ENCODE measurements around the gene ABCG1. TPM values are rescaled to one million over a fixed set of nuclear protein-coding genes. Genes with fewer than 3 reads are reported as not detected.

The ABCG1 gene
- total RNA-seq, 1 donor from 2014 or later: 111 TPM

GRCh38 chr21:42308914-42309752 lies 90.2 kb downstream of the ABCG1 start:
- no peak for DNase-seq

DNA sequence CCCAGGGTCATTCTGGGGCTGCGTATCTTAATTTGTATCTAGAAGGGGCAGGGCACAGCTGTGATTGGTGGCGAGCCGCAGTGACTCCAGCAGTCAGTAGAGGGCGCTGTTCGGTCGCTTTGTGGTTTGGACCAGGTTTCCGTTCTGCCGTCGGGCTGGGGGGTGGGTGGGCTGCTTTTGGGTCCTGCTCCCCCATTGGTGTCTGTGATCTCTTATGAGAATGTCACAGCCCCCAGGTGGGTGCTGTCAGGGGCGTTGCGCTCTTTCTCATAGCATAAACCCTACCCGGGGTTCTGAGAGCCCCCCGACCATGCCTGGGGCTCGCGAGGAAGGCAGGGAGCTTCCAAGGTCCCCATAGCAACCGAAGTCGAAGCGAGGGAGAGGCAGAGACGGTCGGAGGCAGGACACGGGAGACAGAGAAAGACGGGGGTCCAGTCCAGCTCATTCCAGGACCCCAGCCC lies 90.8 kb downstream of the ABCG1 start:
- DNase-seq: peak; percentile 65

DNA sequence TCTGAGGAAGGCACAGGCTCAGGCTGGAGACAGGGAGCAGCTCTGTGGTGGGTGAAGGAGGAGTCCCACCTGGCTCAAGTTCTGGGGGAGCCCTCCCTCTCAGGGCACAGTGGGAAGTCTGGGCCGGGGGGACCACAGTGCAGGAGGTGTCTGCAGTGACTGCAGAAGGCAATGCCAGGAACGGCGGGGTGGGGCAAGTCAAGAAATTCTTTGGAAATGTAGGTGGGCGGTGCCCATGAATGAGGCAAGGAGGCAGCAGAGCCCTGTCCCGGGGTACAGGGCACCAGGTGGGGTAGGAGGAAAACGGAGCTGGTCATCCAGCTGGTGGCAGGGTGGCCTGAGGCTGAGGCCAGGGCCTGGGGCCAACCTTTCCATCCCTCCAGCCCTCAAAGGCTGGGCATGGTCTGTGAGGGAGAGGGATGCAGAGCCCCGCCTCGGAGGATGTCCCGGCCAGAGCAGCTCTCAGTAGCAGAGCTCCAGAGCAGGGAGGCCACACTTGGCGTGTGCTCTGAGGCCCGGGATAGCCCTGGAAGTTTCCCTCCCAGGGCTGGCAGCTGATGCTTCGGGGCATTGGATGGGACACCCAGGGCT lies 91.6 kb downstream of the ABCG1 start:
- no peak for DNase-seq

GRCh38 chr21:42311160-42311559 lies 92.2 kb downstream of the ABCG1 start:
- no peak for DNase-seq

DNA sequence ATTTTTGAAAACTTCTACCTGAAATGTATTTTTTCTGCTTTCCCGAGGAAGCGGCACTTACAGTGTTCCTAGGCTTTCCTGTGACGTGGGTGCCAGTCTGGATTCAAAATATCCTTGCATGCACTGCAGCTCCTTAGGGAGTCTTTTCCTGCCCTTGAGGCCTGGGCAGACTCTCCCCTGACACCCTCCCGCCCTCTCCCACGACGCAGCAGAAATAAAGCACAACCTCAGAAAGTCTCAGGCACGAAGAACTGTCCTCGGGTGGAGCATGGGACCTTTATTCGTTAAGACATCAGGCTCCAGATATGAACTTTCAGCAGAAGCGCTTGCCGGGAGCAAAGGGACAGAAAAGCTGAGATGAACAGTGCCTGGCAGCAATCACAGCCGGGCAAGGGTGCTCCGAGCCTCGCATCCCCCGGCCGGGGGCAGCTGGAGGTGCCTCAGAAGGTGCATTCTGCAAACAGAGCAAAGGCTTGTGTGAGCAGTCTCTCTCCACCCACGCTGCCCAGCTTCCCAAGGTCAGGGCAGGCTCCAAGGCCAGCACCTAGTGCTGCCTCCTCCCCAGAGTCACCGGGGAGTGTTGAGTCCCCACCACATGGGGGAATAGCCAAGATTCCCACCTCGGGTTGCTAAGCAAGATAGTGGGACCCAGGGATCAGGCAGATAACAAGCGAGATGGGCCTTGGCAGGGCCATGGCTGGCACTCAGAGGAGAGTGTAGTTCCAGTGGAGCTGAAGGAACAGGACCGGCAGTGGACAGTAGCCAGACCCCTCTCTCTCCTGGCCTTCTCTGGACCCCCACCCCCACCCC lies 93.1 kb downstream of the ABCG1 start:
- DNase-seq: no peak

GRCh38 chr21:42312626-42313104 lies 93.7 kb downstream of the ABCG1 start:
- DNase-seq: no peak

DNA sequence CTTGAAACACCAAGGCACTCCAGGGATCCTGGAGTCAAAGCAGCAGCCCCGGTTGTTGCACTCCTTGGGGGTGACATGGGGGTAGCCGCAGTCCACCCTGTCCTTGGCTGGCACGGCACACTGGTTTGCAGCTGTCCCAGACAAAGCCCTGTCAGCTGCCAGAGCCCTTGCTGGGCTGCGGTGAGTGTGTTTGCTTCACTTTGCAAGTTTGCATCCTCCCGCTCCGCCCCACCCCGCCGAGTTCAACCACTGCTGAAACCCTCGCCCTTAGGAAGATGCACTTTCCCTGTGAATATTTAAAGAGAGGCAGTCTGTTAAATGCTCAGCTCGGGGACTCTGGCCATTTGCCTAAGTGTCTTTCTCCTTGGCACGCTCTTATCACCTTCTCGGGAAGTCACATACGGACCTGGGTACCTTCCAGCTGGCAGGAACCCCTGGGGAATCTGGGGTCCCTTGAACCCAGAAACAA lies 94.6 kb downstream of the ABCG1 start:
- no peak for DNase-seq

GRCh38 chr21:42314616-42315295 lies 95.8 kb downstream of the ABCG1 start:
- DNase-seq: no peak

DNA sequence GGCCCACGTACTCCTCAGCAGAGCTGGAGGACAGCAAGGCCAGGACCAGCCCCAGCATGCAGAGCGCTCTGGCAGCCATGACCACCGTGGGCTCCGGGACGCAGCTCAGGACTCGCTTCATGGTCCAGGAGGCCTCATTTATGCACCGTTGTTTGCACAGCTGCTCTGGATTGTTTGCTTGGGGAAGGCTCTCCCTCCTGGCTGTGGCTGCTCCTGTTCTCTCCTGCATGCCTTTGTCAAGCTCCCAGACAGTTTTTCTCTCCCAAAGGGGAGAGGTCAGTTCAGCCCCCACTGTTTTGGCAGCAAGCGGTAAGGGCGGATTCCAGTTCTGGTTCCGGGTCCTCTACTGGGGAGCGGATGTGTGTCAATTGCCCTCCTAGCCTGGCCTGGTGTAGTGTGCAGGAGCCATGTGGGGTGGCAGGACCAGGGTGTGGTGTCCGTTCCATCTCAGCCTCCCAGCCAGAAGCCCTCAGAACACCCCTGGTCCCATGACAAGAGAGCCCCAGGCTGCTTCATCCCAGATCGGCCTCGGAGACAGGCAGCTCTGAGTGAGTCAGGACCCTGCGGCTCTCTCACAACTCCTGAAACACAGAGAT lies 96.5 kb downstream of the ABCG1 start, which contains the start of gene TFF3:
Gene TFF3, minus strand, starts transcription at position 114 of the 596 bp plus-strand sequence. Its CDS starts 35 bp downstream, at position 79.
- DNase-seq: peak; percentile 33

- DNase-seq: no peak
These were observed 98.0 kb downstream of the ABCG1 start for GRCh38 chr21:42316891-42317290.

- DNase-seq: no peak
These were observed 98.4 kb downstream of the ABCG1 start for GRCh38 chr21:42317341-42317741.

DNA sequence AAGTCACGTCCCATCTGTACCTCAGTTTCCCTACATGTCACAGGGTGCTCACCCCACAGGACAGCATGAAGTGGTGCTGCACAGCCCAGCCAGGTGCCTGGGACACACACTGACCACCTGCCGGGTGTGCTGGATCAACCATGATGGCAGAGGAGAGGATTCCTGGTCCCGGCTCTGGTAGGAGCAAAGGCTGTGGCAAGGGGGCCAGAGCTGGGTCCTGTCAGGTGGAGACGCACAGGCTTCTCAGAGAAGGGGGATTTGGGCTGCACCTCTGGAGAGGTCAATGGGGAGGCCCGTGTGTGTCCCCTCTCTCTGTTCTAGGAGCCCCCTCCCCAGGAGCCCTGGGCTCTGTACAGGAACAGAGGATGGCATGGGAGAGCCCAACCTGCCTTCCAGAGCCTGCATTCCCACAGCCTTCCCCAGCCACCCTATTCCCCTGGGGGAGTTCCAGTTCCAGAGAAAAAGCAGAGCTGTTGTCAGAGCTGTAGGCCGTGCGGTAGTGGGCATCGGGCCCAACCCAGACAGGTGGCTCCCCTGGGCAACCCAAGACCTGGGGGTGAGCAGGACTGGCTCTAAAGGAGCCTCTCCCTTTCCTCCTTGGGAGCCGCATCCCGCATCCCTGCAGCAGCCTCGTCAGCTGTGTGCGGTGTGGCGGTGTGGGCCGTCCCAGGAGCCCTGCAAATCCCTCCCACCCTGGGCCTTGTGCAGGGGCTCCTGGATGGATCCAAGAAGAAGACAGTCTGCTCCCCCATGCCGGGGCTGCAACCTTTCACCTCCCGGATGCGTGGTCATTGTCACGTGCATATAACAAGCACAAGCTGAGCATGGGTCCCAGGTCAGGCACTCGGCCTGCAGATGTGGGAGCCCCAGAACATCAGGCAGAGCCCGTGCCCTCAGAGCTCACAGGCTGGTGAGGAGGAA lies 99.1 kb downstream of the ABCG1 start:
- no peak for DNase-seq

DNA sequence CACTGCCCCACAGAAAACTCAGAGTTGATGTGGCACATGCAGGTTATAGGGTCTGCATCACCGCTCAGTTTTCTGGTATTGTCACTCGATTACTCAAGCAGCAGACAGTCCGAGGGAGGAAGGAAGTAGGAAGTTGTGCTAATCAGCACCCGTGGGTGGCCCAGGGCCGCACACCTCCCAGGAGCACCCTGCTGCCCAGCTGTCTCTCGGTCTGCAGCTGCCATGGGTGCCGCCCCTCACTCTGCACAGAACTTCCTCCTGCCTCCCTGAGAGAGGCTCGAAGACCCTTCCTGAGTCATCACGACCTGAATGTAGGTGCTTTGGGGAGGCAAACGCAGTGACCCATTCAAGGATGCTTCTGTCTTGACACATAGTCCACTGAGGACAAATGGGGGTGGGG lies 100.4 kb downstream of the ABCG1 start:
- DNase-seq: peak; percentile 45

GRCh38 chr21:42319851-42320572 lies 101.1 kb downstream of the ABCG1 start:
- DNase-seq: no peak

GRCh38 chr21:42320791-42321190 lies 101.9 kb downstream of the ABCG1 start:
- DNase-seq: no peak

GRCh38 chr21:42321231-42321630 lies 102.3 kb downstream of the ABCG1 start:
- DNase-seq: no peak

DNA sequence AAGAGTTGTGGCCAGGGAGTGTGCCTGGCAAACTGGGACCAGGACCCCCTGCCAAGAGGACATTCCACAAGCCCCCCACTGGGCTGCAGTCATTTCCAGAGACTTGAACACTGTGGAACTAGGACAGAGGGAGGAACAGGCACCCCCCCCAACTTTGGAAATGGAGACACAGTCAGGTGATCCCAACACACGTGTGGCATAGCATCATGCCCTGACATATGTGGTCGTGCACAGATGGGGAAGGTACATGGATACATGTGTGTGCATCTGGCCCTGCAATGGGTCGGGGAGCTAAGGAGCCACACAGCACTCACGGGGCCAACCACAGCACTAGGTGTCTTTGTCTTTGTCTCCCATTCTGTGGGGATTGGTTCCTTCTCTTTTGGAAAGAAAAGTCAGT lies 102.9 kb downstream of the ABCG1 start:
- DNase-seq: no peak

- no peak for DNase-seq
These were observed 106.0 kb downstream of the ABCG1 start for GRCh38 chr21:42324896-42325295.

- no peak for DNase-seq
These were observed 111.7 kb downstream of the ABCG1 start for GRCh38 chr21:42330380-42331371.
